H1 (cell line): ENCODE data around the gene TSFM. TPM values are rescaled to one million over a fixed set of nuclear protein-coding genes. Genes with fewer than 3 reads are reported as not detected.
A peak's percentile ranks its signal among the peaks of the same experiment; 100 is the strongest.

ENCODE experiments used
- CTCF ChIA-PET: fragments of 300-600 bp; sonication (Branson Sonifier 250); formaldehyde crosslinking; loops from one replicate; lab custom pipeline; 2021; ENCODE audit not compliant: partially characterized antibody; lab: Charles Lee
- POLR2A ChIA-PET: fragments of 300-600 bp; sonication (Branson Sonifier 250); formaldehyde crosslinking; loops from one replicate; lab custom pipeline; 2021; ENCODE audit warnings: inconsistent platforms; ENCODE audit not compliant: partially characterized antibody; lab: Charles Lee
- DNase-seq, 2 experiments: peaks; one replicate each; pipeline versions ENCODE4 v3.0.0 to v3.0.0-alpha.2; 2010 to 2022; ENCODE audit warnings: low spot score in 2 of 2, low read depth in 1 of 2, mixed read lengths in 1 of 2
- FAIRE-seq: peaks from 2 replicates; lab custom pipeline; 2011; peaks lifted over from hg19 to GRCh38; lab: Jason Lieb, UNC
- H2AFZ ChIP-seq: 2 replicates; pipeline ENCODE4 v1.8.1; 2012; ENCODE audit warnings: low read length, inconsistent platforms
- H2AK5ac ChIP-seq: 2 replicates; pipeline ENCODE4 v1.6.1; 2013; ENCODE audit warnings: low read depth, low read length
- H2BK120ac ChIP-seq: replicated peaks from 2 replicates; pipeline ENCODE3; 2013; ENCODE audit warnings: low read depth, low read length, inconsistent platforms
- H2BK12ac ChIP-seq: 2 replicates; pipeline ENCODE4 v1.6.1; 2013; ENCODE audit warnings: low read depth, low read length
- H2BK15ac ChIP-seq: 2 replicates; pipeline ENCODE4 v1.6.1; 2013; ENCODE audit warnings: low read length
- H2BK20ac ChIP-seq: 2 replicates; pipeline ENCODE4 v1.6.1; 2013; ENCODE audit warnings: low read length
- H2BK5ac ChIP-seq: 2 replicates; pipeline ENCODE4 v1.6.1; 2013; ENCODE audit warnings: low read depth, low read length
- H3K14ac ChIP-seq: 2 replicates; pipeline ENCODE4 v1.6.1; 2013; ENCODE audit warnings: inconsistent platforms; ENCODE audit not compliant: insufficient read length
- H3K18ac ChIP-seq: 2 replicates; pipeline ENCODE4 v1.6.1; 2013; ENCODE audit warnings: low read length; ENCODE audit errors: extremely low read depth
- H3K23ac ChIP-seq: 2 replicates; pipeline ENCODE4 v1.6.1; 2013; ENCODE audit warnings: inconsistent platforms; ENCODE audit not compliant: insufficient read length
- H3K23me2 ChIP-seq: 2 replicates; pipeline ENCODE4 v1.6.1; 2013; ENCODE audit warnings: low read depth, low read length
- H3K27ac ChIP-seq: 2 replicates; pipeline ENCODE4 v1.6.1; 2011; ENCODE audit warnings: low read depth, low read length, inconsistent platforms
- H3K27me3 ChIP-seq, 4 experiments: replicated peaks in 1 of 4; 1 replicate in 1 of 4; 2 replicates in 3 of 4; pipeline versions ENCODE4 v1.6.1 to v1.8.1; 2011 to 2013; ENCODE audit warnings: low read length in 3 of 4, mild to moderate bottlenecking in 3 of 4, inconsistent platforms in 2 of 4, mixed read lengths in 2 of 4, moderate library complexity in 1 of 4; ENCODE audit not compliant: control insufficient read depth in 3 of 4, insufficient read depth in 3 of 4; ENCODE audit errors: extremely low read depth in 1 of 4
- H3K36me3 ChIP-seq, 4 experiments: 2 replicates each; pipeline versions ENCODE4 v1.6.1 to v1.8.1; 2011 to 2013; ENCODE audit warnings: mild to moderate bottlenecking in 4 of 4, low read length in 3 of 4, moderate library complexity in 2 of 4, control low read depth in 1 of 4, inconsistent platforms in 1 of 4; ENCODE audit not compliant: insufficient read depth in 4 of 4, control insufficient read depth in 2 of 4
- H3K4ac ChIP-seq: replicated peaks from 2 replicates; pipeline ENCODE3; 2013; ENCODE audit warnings: low read length, low read depth, mixed read lengths, inconsistent platforms; ENCODE audit not compliant: insufficient read length
- H3K4me1 ChIP-seq, 4 experiments: replicated peaks in 1 of 4; 1 replicate in 1 of 4; 2 replicates in 3 of 4; pipeline versions ENCODE4 v1.6.1 to v1.8.1; 2011 to 2013; ENCODE audit warnings: low read length in 3 of 4, inconsistent platforms in 2 of 4, mixed read lengths in 1 of 4; ENCODE audit not compliant: insufficient read depth in 4 of 4, control insufficient read depth in 3 of 4
- H3K4me2 ChIP-seq, 2 experiments: 2 replicates each; pipeline versions ENCODE4 v1.6.1 to v1.8.1; 2011 to 2013; ENCODE audit warnings: low read depth in 2 of 2, low read length in 2 of 2, control low read depth in 1 of 2, inconsistent platforms in 1 of 2, mild to moderate bottlenecking in 1 of 2; ENCODE audit not compliant: insufficient read depth in 1 of 2
- H3K4me3 ChIP-seq, 4 experiments: fragments of 200-600, 300-600 bp in 1 of 4; sonication (generic), shearing (Covaris generic), sonication (Bioruptor Twin) in 1 of 4; 2 replicates each; pipeline versions ENCODE4 v1.5.1 to v1.8.1; 2011 to 2016; ENCODE audit warnings: low read length in 4 of 4, low read depth in 3 of 4, control low read depth in 2 of 4, inconsistent platforms in 2 of 4, mild to moderate bottlenecking in 2 of 4, mixed read lengths in 1 of 4, moderate library complexity in 1 of 4; ENCODE audit not compliant: insufficient read depth in 2 of 4; ENCODE audit errors: extremely low read depth in 1 of 4
- H3K56ac ChIP-seq: replicated peaks from 2 replicates; pipeline ENCODE3; 2013; ENCODE audit warnings: low read depth, mild to moderate bottlenecking, mixed read lengths, low read length, inconsistent platforms; ENCODE audit not compliant: insufficient read length
- H3K79me1 ChIP-seq: 2 replicates; pipeline ENCODE4 v1.6.1; 2013; ENCODE audit warnings: low read depth, low read length, control low read depth
- H3K79me2 ChIP-seq, 2 experiments: 2 replicates each; pipeline versions ENCODE4 v1.6.1 to v1.8.1; 2012 to 2013; ENCODE audit warnings: low read length in 2 of 2, mild to moderate bottlenecking in 2 of 2, inconsistent platforms in 1 of 2; ENCODE audit not compliant: insufficient read depth in 2 of 2, control insufficient read depth in 1 of 2
- H3K9ac ChIP-seq, 4 experiments: replicated peaks in 1 of 4; 1 replicate in 1 of 4; 2 replicates in 3 of 4; pipeline versions ENCODE4 v1.6.1 to v1.8.1; 2011 to 2013; ENCODE audit warnings: low read depth in 3 of 4, low read length in 3 of 4, control low read depth in 2 of 4, mild to moderate bottlenecking in 2 of 4, moderate library complexity in 2 of 4, inconsistent platforms in 1 of 4; ENCODE audit errors: extremely low read depth in 1 of 4
- H3K9me3 ChIP-seq, 2 experiments: 2 replicates each; pipeline versions ENCODE4 v1.6.1 to v1.8.1; 2012 to 2013; ENCODE audit warnings: mild to moderate bottlenecking in 2 of 2, moderate library complexity in 2 of 2, control low read depth in 1 of 2, inconsistent platforms in 1 of 2, low read depth in 1 of 2, low read length in 1 of 2, mixed read lengths in 1 of 2; ENCODE audit not compliant: insufficient read depth in 2 of 2
- H4K20me1 ChIP-seq, 2 experiments: replicated peaks in 1 of 2; 2 replicates each; pipeline versions ENCODE3 to v1.8.1; 2011 to 2013; ENCODE audit warnings: inconsistent platforms in 2 of 2, low read length in 2 of 2, mild to moderate bottlenecking in 1 of 2; ENCODE audit not compliant: insufficient read depth in 2 of 2, control insufficient read depth in 1 of 2
- H4K5ac ChIP-seq: 2 replicates; pipeline ENCODE4 v1.6.1; 2013; ENCODE audit warnings: low read length, low read depth, mixed read lengths, inconsistent platforms; ENCODE audit not compliant: insufficient read length
- H4K8ac ChIP-seq: 2 replicates; pipeline ENCODE4 v1.8.0; 2013; ENCODE audit warnings: mild to moderate bottlenecking, moderate library complexity, low read length, inconsistent platforms; ENCODE audit not compliant: insufficient read depth; ENCODE audit errors: extremely low read depth
- H4K91ac ChIP-seq: replicated peaks from 2 replicates; pipeline ENCODE3; 2013; ENCODE audit warnings: low read length, mixed read lengths, inconsistent platforms; ENCODE audit not compliant: insufficient read length
- CBX8 ChIP-seq: fragments of 300-800, 300-1000 bp; sonication (generic); IDR thresholded peaks from 2 replicates; pipeline ENCODE4 v1.7.1; 2016; ENCODE audit warnings: low read depth, low read length, borderline replicate concordance
- CEBPB ChIP-seq: IDR thresholded peaks from 2 replicates; pipeline ENCODE4 v1.6.1; 2012; ENCODE audit warnings: low read depth, low read length
- CREB1 ChIP-seq: IDR thresholded peaks from 2 replicates; pipeline ENCODE4 v1.6.1; 2012; ENCODE audit warnings: inconsistent platforms
- EGR1 ChIP-seq: IDR thresholded peaks from 2 replicates; pipeline ENCODE4 v1.6.1; 2011; ENCODE audit warnings: low read depth, low read length, borderline replicate concordance
- EZH2 ChIP-seq: fragments of 200-600 bp; sonication (generic); IDR thresholded peaks from 2 replicates; pipeline ENCODE4 v1.7.1; 2012; ENCODE audit warnings: low read depth, mild to moderate bottlenecking, moderate library complexity, low read length, inconsistent platforms; ENCODE audit not compliant: severe bottlenecking
- FOSL1 ChIP-seq: IDR thresholded peaks from 2 replicates; pipeline ENCODE4 v1.6.1; 2011; ENCODE audit warnings: mild to moderate bottlenecking, low read depth, low read length, moderate library complexity; ENCODE audit not compliant: insufficient read depth
- JUN ChIP-seq: IDR thresholded peaks from 2 replicates; pipeline ENCODE4 v1.6.1; 2011; ENCODE audit warnings: low read depth, mild to moderate bottlenecking, improper control_type of control experiment, low read length
- POLR2A ChIP-seq, 2 experiments: IDR thresholded peaks; 1 replicate in 1 of 2; 2 replicates in 1 of 2; pipeline ENCODE4 v1.6.1; 2011; ENCODE audit warnings: low read depth in 2 of 2, low read length in 2 of 2, mild to moderate bottlenecking in 2 of 2; ENCODE audit errors: control extremely low read depth in 1 of 2
- POU5F1 ChIP-seq: IDR thresholded peaks from 2 replicates; pipeline ENCODE4 v1.6.1; 2011; ENCODE audit warnings: low read depth, mild to moderate bottlenecking, low read length, moderate library complexity
- SIN3A ChIP-seq, 2 experiments: IDR thresholded peaks in 1 of 2; conservative IDR thresholded peaks in 1 of 2; 2 replicates each; pipeline ENCODE4 v1.6.1; 2011 to 2012; ENCODE audit warnings: low read length in 2 of 2, improper control_type of control experiment in 1 of 2, low read depth in 1 of 2, mild to moderate bottlenecking in 1 of 2
- TBP ChIP-seq: IDR thresholded peaks from 2 replicates; pipeline ENCODE4 v1.6.1; 2011; ENCODE audit warnings: low read depth, low read length, improper control_type of control experiment
- TCF12 ChIP-seq: IDR thresholded peaks from 2 replicates; pipeline ENCODE4 v1.6.1; 2011; ENCODE audit warnings: low read depth, mild to moderate bottlenecking, low read length
- TEAD4 ChIP-seq: IDR thresholded peaks from 2 replicates; pipeline ENCODE4 v1.6.1; 2012; ENCODE audit warnings: low read depth, low read length, inconsistent platforms, mixed read lengths
- WGBS, 2 experiments: shearing (Covaris generic) in 1 of 2; methylation state at CpG; one replicate each; pipeline versions ENCODE4 v1.1.6 to v1.1.7; 2013 to 2015; ENCODE audit warnings: low lambda C conversion rate in 2 of 2, mixed read lengths in 2 of 2, inconsistent platforms in 1 of 2, low coverage in 1 of 2, missing lambda C conversion rate in 1 of 2; ENCODE audit not compliant: insufficient replicate concordance in 2 of 2, insufficient coverage in 1 of 2, insufficient read length in 1 of 2; ENCODE audit errors: extremely low coverage in 1 of 2, missing lambda C conversion rate in 1 of 2; 5-methylcytosine and 5-hydroxymethylcytosine counted together
- polyA plus RNA-seq, 7 experiments: library from polyadenylated mRNA; depleted of rRNA in 3 of 7; stranded (reverse) in 5 of 7; unstranded in 2 of 7; fragments of >200 nt in 5 of 7; fragments of 200-250 nt in 2 of 7; gene quantifications; 1 replicate in 5 of 7; 2 replicates in 1 of 7; 4 replicates in 1 of 7; pipeline versions ENCODE4 v1.2.1 to v1.2.3, GENCODE V29; 2011 to 2013; ENCODE audit warnings: missing spikeins in 2 of 7, mixed read lengths in 2 of 7
- total RNA-seq: library from RNA; stranded (reverse); fragmentation: NEBNext Ultra II Directional; extraction: Animal tissue kit (Norgen Biotek cat#: 25700); gene quantifications from 2 replicates; pipeline ENCODE4 v1.2.1, GENCODE V29; 2021

TSFM gene
- total and polyA plus RNA-seq, 2 of the 8 experiments (the other 6 are each of a cell fraction or from before 2014, with no cell fraction given), result 17.4 to 49.8 TPM

DNA sequence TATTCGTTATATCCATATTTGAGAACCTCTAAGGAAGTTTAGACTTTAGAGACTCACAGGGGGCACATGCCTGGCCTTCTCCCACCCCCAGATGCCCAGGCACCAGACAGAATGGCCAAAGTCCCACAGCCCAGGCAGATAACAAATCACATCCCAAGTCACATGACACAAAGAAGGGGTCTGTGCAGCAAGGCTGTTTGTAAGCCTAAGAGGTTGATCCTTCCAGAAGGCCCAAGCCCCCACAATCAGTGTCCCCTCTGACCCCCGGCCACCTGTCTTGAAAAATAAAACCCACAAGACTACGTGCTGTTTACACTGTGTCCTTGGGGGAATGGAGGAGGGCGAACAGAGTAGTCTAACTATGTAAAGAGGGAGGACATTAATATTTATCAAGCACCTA is 58.9 kb downstream of the TSFM start:
- no peak overlapping the region for H2BK5ac ChIP-seq
- no peak overlapping the region for H3K56ac ChIP-seq
- no peak overlapping the region for H3K14ac ChIP-seq
- no peak overlapping the region for H2AFZ ChIP-seq
- POLR2A ChIA-PET, result interaction anchor here (1.1 to 29.9 kb wide), 7 partner anchors 2 to 76 kb away, joined by 3 to 722 read pairs (median 40); partner anchors contain the start of genes CTDSP2, CYP27B1, EEF1AKMT3 and METTL1
- H4K91ac ChIP-seq, result no peak overlapping the region
- H3K9ac ChIP-seq, result no peak overlapping the region
- H2BK20ac ChIP-seq, result no peak overlapping the region
- CTCF ChIA-PET, result interaction anchor here (1.3 to 10.0 kb wide), 7 partner anchors 8 to 55 kb away, joined by 3 to 119 read pairs (median 9); no protein-coding TSS in a partner anchor
- H2BK15ac ChIP-seq, result no peak overlapping the region
- no peak overlapping the region for H3K27ac ChIP-seq
- H3K4me1 ChIP-seq, result peaks cover 20 to 54% (median 42%) of the 10 kb centered on the region in 4 experiments
- H3K36me3 ChIP-seq, result no peaks in the 10 kb centered on the region
- H2AK5ac ChIP-seq, result no peak overlapping the region
- no peak for TF ChIP-seq POU5F1
- no peak for TF ChIP-seq CEBPB
- no peak for TF ChIP-seq SIN3A (conservative IDR thresholded peaks at IDR 0.05 in 1 of 2, IDR thresholded peaks at IDR 0.05 in 1 of 2; ENCODE audit: low read depth in 1 of 2, low read length in 2 of 2)
- TF ChIP-seq EGR1, result no peak
- no peak for TF ChIP-seq CREB1
- no peak for TF ChIP-seq TBP
- TF ChIP-seq TEAD4, result no peak
- TF ChIP-seq JUN, result no peak
- no peak for TF ChIP-seq EZH2
- no peak for TF ChIP-seq FOSL1
- no peak for TF ChIP-seq POLR2A (IDR thresholded peaks at IDR 0.05; ENCODE audit: control extremely low read depth in 1 of 2, low read depth in 2 of 2, low read length in 2 of 2)
- no peak for TF ChIP-seq TCF12
- TF ChIP-seq CBX8, result no peak
- no peak overlapping the region for H4K5ac ChIP-seq
- FAIRE-seq (no peak), DNase-seq (no peak)
- no peak overlapping the region for H2BK12ac ChIP-seq
- peak overlapping the region; percentile 5 to 74; a peak in 1 of 4 replicates for H3K4me2 ChIP-seq
- H3K27me3 ChIP-seq, result no peaks in the 10 kb centered on the region
- H3K23ac ChIP-seq, result no peak overlapping the region
- H3K79me1 ChIP-seq, result peaks cover 20% of the 10 kb centered on the region; the same call in 1 of the 2 replicates
- H4K8ac ChIP-seq, result no peak overlapping the region
- no peak overlapping the region for H2BK120ac ChIP-seq
- peaks cover 18 to 35% of the 10 kb centered on the region in 2 experiments for H4K20me1 ChIP-seq
- peak overlapping the region in 1 of 4 experiments; percentile 98; a peak in 1 of 8 replicates for H3K4me3 ChIP-seq
- no peak overlapping the region for H3K4ac ChIP-seq
- H3K79me2 ChIP-seq, result peaks cover 32 to 95% of the 10 kb centered on the region in 2 experiments
- peaks cover 9% of the 10 kb centered on the region; the same call in 1 of the 2 replicates for H3K23me2 ChIP-seq
- H3K9me3 ChIP-seq, result no peaks in the 10 kb centered on the region
- 89% methylated on average over 4 of the region's 4 CpGs; no CpG with 5 or more reads in 1 of the 2 experiments for WGBS, 2 experiments
- H3K18ac ChIP-seq, result no peak overlapping the region
